Stimulated activated CD4-positive, alpha-beta T cell treated with anti-CD3 and anti-CD28 coated beads, Interleukin-15, amount 100 ng/mL, for 24 hours (primary cell): ENCODE data around the gene RASA3.

Experiments used
- DNase-seq: peaks from one replicate; pipeline ENCODE4 v3.0.0-alpha.2; 2020

RASA3 gene

DNA sequence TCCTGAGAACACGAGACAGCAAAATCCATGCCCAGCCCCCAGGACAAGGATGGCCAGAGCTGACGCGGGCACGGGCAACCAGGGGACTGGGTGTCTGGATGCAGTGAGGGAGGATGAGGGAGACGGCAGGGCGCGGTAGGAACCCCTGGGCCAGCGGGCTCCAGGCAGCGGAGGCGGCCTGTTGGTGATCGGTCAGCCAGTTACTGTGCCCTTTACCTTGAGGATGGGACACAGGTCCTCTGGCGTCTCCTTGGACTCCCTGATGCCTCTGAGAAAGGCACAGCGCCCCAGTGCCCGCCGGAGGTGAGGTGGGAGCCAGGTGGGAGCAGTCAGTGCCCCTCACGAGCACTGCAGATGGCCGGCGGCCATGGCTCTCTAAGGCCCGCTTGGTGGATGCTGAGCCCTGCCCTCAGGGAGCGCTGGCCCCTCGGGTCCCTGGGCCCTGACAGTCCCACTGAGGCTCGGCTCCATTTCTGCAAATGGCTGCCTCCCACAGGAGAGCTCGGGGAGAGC, 189.8 kb downstream of the RASA3 start:
- DNase-seq = no peak

DNA sequence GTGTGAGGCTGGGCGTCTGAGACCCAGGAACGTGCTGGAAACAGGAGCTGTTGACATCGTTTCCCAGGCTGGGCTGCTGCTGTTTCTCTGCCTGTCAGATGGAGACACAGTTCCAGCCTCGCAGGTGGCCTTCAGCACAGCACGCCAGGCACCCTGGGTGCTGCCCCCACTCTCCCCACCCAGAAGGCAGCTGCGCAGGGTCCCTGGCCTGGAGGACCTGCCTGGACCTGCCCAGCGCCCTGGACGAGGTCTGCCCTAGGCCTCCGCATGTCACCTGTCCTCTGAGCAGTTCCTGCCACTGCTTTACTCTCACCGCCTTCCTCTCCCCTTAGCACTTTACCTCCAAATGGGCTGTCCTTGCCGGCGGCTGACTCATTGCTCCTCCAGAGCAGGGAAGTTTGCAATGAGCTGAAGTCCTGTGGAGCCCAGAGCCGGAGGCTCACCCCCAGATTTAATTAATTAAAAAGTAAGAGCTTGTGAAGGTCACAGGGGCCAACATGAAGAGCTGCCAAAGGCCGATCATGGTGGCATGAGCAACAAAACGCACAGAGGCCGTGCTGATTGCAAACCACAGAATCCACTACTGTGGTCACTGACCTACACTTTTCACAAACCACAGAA, 190.7 kb downstream of the RASA3 start:
- DNase-seq = no peak

GRCh38 chr13:113939944-113940297, 192.5 kb downstream of the RASA3 start:
- DNase-seq = no peak

GRCh38 chr13:113939129-113939943, 193.1 kb downstream of the RASA3 start:
- DNase-seq = no peak

GRCh38 chr13:113938716-113939115, 193.7 kb downstream of the RASA3 start:
- no peak for DNase-seq

GRCh38 chr13:113938246-113938645, 194.2 kb downstream of the RASA3 start:
- DNase-seq = no peak

- no peak for DNase-seq
These were observed 194.8 kb downstream of the RASA3 start for GRCh38 chr13:113937527-113938180.

- no peak for DNase-seq
These were observed 195.3 kb downstream of the RASA3 start for GRCh38 chr13:113937073-113937472.

- DNase-seq = no peak
These were observed 196.1 kb downstream of the RASA3 start for GRCh38 chr13:113936166-113936965.

- DNase-seq = no peak
These were observed 197.2 kb downstream of the RASA3 start for GRCh38 chr13:113935001-113935844.

DNA sequence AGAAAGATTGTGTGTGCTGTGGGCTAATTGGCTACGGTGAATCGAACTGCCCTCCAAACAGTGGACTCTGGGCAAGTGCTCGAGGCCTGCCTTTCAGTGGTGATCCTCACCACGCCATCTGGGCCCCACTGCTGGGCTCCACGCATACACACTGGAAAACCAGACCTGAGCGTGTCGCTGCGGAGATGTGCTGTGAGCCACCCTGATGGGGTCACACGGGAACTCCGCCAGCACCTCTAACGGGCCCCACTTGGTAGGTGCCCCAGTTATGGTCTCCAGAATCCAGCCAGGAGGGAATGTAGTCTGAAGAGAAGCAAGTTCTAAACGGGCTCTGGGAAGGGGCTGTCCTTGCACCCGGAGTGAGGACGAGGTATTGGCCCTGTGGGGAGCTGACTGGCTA, 197.8 kb downstream of the RASA3 start:
- DNase-seq = no peak

DNA sequence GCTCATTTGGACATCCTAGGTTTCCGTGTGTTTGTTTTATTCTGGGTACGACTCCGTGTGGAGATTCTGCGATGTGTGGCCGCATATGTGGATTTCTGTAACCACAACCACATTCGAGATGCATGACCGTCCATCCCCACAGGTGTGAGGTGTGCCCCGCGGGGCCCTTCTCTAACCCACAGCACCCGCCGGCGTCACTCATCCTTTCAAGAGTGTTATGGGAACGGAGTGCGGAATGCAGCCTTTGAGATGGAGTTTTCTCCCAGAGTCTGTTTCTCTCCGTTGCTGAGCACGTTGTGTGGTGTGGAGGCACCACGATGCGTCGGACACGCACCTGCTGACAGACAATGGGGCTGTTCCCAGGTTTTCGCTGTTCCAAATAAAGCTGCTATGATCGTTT, 198.5 kb downstream of the RASA3 start:
- no peak for DNase-seq

GRCh38 chr13:113931841-113932459, 200.5 kb downstream of the RASA3 start:
- no peak for DNase-seq

DNA sequence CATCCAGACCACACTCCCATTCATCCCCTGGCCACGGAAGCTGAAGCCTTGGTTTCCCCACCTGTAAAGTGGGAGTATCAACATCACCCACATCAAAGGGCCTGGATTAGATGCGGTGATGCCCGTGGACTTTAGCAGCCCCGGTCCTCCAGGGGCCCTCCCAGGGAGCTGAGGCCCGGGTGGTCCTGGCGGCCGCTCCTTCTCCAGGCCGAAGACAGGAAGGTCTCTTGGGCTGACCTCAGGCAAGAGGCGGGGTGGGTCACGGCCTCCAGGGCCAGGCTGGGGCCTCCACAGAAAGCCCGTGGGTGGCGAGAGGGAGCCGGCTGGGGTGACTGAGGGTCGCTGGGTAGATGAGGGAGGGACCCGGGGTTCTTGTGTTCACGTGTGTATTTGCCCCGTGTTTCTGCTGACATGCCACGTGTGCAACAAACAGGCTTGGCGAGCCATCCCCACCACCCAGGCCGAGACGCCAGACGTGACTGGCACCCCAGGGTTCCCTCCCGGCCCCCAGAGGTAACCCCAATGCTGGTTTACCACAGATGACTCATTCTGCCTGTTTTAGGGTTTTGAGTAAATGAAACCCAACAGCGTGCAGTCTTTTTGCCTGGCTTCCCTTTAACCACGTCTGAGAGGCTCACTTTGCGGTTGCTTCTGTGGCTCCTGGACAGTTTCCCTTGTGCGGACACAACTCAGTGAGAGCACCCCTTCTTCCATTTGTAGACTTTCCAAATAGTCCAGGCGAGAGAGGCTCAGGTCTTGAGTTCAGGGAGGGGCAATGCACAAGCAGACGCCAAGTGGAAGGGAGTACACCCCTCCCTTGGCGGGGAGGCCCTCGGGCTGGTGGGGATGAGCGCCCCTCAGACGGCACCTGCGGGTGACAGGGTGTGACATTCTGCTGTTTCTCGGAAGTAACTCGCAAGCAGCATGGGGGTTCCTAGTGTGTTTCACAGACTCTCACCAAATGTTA, 201.5 kb downstream of the RASA3 start:
- DNase-seq = peak; percentile 59

DNA sequence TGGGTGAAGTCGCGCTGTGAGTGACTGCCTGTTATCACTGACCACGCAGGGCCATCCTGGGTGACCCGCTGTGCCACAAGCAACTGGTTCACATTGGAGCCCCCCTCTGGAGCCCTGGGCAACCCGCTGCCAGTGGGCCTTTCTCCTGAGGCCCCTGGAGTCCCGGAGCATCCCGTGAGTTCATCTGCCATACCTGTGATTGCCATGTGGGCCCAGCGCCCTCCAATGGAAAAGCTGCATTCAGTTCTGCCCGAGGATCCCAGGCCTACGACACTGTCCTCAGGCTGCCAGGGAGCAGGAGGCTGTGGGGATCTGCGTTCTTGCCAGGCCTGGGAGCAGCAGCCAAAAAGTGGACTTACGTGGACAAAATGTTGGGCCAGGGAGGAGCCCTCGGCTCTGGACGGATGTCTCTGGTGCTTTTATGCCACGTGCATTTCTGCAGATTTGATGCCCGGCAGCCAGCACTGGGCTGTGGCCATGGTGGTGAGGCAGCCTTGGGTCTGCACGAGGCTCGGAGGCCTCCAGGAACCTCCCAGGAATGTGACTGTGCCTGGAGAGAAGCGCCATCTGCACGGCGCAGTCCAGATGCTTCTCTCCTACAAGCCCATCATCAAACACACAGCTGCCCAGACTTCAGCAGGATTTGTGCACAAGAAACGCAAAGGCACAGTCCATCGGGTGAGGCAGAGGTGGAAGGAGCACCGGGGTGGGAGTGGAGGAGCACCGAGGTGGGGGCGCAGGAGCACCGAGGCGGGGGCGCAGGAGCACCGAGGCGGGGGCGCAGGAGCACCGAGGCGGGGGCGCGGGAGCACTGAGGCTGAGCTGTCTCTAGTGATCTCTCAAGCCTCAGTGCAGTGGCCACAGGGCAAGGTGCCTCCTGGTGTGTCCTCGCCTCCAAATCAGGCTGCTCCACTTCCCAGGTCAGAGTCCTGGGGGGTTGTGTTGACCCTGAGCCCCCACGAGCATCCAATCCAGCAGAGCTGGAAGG, 202.5 kb downstream of the RASA3 start:
- DNase-seq = no peak

DNA sequence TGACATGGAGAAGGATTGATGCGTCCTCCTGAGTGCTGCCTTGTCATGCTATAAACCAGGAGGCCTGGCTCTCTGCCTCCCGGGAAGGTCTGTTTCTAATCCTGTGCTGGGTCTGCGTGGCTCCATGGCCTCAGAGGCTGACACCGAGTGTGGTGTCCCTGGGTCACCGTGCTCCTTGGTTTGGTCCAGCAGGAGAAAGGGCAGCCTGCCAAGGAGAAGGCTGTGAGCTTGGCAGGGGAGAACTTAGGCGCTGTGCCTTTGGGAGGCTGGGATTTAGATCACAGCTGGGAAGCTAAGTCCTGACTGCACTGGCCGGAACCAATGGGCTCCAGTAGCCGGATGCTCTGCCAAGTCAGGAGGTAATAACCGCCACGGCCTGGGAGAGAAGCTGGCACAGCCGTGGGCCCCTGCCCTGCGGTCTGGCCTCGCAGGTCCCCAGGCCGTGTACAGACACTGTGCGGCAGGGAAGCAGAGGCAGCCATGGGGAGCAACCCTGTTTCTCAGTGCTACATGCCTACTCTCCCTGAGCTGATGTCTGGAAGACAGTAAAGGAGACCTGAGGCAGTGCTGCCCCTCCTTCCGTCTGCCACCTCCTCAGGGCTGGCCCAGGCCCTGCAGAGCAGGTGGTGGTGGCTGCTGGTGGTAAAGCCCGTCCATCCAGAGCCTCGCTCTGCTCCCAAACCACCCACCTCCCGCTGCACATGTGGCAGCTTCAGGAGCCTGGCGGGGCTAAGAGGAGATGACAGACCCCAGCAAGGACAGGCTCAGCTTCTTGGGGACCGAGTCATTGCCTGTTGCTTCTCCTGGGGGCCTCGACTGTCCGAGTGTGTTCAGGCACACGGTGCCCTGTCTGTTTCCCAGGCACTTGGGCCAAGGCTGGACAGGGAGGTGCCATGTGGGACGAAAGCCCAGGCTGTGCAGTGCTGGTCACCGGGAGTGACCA, 203.5 kb downstream of the RASA3 start:
- no peak for DNase-seq
